ENCODE measurements around the gene KDM4E. TPM values are rescaled to one million over a fixed set of nuclear protein-coding genes. Genes with fewer than 3 reads are reported as not detected.
A peak's percentile ranks its signal among the peaks of the same experiment; 100 is the strongest.

Gene KDM4E
- total and polyA plus RNA-seq, 9 of the 15 experiments (the other 6 are each of a cell fraction or from before 2014, with no cell fraction given) = 0.04 TPM; not detected in 8

- TF ChIP-seq MGA (IDR thresholded peaks at IDR 0.05) = peak; percentile 98
- TF ChIP-seq MYC (IDR thresholded peaks at IDR 0.05; ENCODE audit: low read depth, low read length) = peak; percentile 75
- no peak for TF ChIP-seq MYC (CRISPR knock-in tag; IDR thresholded peaks at IDR 0.05; ENCODE audit: borderline replicate concordance, low read depth)
- TF ChIP-seq ZNF311 (CRISPR knock-in tag; IDR thresholded peaks at IDR 0.05) = no peak
- TF ChIP-seq ZNF512 (tag; IDR thresholded peaks at IDR 0.05) = no peak
- no peak for TF ChIP-seq ZNF699 (CRISPR knock-in tag; IDR thresholded peaks at IDR 0.05; ENCODE audit: insufficient replicate concordance)
- no peak; the same call in 1 of the 2 replicates for TF ChIP-seq TAL1 (IDR thresholded peaks at IDR 0.05)
- no peak for TF ChIP-seq ATF1 (CRISPR knock-in tag; IDR thresholded peaks at IDR 0.05)
- peak; percentile 80 for TF ChIP-seq ATF1 (tag; IDR thresholded peaks at IDR 0.05)
- no peak for TF ChIP-seq GABPB1 (CRISPR knock-in tag; IDR thresholded peaks at IDR 0.05)
- TF ChIP-seq SMARCA5 (IDR thresholded peaks at IDR 0.05) = no peak
- peak; percentile 41; the same call in 1 of the 2 replicates for TF ChIP-seq RFX1 (IDR thresholded peaks at IDR 0.05)
- no peak for TF ChIP-seq HEY1 (CRISPR knock-in tag; IDR thresholded peaks at IDR 0.05; ENCODE audit: borderline replicate concordance)
- TF ChIP-seq ARNT (IDR thresholded peaks at IDR 0.05) = no peak
- peak in 1 of 2 experiments; percentile 84; a peak in 2 of 4 replicates for TF ChIP-seq RCOR1 (IDR thresholded peaks at IDR 0.05; ENCODE audit: borderline replicate concordance in 1 of 2, low read depth in 2 of 2, low read length in 2 of 2)
- TF ChIP-seq SRSF3 (IDR thresholded peaks at IDR 0.05; ENCODE audit: insufficient read depth, low read length) = no peak
Observed at GRCh38 chr11:95068549-95068948, 43.5 kb downstream of the KDM4E start (continued).

Measured in K562 (cell line).